HG03045 (cell line): ENCODE measurements around the gene CCL2.

Source experiments
- ATAC-seq: cut with Tn5 transposase; IDR thresholded peaks from one replicate; pipeline ENCODE4 v1.9.1; 2021; ENCODE audit warnings: mild to moderate bottlenecking, moderate library complexity; ENCODE audit not compliant: unreplicated experiment

The CCL2 gene

DNA sequence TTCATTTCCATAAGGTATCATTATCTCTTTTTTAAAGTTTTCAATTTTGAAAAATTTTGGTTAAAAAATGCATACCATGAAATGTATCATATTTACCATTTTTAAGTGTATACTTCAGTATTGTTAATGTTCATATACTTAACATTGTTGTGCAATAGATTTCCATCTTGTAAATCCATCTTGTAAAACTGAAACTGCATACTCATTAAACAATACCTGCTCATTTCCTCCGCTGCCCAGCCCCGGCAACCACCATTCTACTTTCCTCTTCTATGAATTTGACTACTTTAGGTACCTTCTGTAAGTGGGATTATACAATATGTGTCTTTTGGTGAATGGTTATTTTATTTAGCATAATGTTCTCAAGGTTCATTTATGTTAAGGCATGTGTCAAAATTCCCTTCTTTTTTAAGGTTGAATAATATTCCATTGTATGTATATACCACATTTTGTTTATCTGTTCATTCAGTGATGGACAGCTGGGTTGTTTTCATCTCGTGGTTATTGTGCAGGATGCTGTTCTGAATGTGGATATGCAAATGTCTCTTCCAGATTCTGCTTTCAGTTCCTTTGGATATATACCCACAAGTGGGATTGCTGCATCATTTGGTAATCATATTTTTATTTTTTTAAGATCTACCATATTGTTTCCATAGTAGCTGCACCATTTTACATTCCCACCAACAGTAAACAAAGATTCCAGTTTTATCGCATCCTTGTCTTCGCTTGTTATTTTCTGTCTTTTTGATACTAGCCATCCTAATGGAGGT, 6.7 kb downstream of the CCL2 start:
- ATAC-seq: no peak

DNA sequence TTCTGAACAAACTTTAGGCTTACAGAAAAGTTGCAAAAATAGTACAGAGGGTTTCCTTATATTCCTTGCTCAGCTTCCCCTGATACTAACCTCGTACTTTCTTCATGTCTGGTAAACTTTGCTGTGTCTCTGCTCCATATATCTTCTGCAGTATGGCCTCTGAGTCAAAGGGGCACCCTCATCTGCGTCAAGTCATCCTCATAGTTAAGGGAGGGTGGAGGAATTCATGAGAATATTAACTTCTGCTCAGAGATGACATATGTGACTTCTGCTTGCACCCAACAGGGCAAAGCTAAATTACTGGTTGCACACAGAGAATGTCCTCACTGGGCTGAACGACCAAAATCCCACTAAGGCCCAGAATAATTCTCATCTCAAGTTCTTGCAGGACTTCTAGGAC, 10.6 kb downstream of the CCL2 start:
- no peak for ATAC-seq

DNA sequence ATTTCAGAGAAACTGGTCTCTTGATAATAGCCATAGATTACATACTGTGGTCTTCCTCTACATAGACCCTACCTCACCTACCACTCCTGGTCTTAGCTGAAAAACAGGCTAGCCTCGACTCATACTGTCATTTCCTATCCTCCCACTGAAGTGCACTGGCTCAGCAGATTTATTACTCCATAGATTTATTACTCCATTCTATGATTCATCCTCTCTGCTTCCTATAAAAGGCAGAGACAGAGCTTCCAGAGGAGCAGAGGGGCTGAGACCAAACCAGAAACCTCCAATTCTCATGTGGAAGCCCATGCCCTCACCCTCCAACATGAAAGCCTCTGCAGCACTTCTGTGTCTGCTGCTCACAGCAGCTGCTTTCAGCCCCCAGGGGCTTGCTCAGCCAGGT, 14.9 kb downstream of the CCL2 start, which contains the start of gene CCL7:
CCL7 (plus strand) TSS at position 253 of the 400 bp plus-strand sequence; CDS start at position 323, 70 bp downstream.
- no peak for ATAC-seq

DNA sequence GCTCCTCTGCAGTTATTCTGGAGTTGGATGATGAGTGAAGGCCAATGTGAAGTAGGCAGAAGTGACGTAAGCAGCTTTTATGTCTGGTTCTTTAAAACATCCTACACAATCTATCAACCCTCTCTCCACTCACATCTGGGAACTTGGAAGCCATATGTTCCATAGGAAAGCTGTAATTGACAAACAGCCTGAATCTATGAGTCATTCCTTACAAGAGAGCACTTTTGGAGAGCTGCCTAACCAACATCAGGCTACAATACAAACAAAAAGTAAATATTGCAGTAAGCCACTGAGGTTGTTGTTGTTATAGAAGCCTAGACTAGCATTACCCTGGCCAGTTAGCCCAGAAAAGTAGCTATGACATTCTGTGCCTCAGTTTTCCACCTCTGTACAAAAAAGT, 20.8 kb downstream of the CCL2 start:
- ATAC-seq: no peak

DNA sequence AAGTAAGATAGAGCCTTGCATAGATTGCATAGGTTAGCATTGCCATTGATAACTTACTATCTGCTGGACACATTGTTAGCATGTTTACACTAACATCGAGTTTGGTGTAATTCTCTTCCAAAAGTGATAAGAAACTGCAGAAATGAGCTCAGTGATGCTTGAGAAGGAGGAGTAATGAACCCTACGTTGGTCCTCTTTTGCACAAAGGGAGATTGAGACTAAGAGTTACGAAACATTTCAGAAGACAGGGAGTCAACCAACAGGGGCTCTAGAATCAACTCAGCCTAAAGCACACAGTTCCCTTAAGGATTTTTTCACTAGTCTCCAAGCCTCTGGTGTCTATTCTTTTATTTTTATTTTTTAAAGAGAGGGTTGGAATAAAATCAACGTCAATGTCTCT, 21.7 kb downstream of the CCL2 start:
- no peak for ATAC-seq

DNA sequence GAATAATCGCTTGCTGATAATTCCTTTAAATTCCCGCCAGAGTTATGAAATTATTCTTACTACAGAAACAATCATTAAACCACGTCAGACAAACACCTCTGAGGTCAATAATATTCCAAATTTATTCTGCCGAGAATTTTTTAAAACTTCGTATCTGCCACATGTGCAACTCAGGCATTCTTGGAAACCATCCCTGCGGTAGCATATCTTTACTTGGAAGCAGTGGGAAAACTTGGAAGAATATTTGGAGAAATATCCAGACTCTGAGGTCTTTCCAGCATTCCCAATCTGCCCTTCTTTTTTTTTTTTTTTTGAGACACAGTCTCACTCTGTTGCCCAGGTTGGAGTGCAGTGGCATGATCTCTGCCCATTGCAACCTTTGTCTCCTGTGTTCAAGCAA, 28.5 kb downstream of the CCL2 start:
- ATAC-seq: no peak

DNA sequence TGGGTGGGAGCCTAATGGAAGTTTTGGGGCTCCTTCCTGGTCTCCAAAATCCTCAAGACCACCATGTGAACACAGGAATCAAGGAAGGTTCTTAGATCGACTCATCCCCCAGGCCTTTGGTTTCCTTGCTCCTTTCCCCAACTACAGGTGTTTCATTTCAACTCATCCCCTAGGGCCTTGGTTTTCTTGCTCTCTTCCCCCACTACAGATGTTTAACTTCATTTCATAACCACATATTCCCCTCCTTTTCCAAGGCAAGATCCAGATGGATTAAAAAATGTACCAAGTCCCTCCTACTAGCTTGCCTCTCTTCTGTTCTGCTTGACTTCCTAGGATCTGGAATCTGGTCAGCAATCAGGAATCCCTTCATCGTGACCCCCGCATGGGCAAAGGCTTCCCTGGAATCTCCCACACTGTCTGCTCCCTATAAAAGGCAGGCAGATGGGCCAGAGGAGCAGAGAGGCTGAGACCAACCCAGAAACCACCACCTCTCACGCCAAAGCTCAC, 30.3 kb downstream of the CCL2 start, which contains the start of gene CCL11:
CCL11 (plus strand) TSS at position 457 of the 507 bp plus-strand sequence. CDS start 67 bp downstream, outside the sequence.
- ATAC-seq: no peak

DNA sequence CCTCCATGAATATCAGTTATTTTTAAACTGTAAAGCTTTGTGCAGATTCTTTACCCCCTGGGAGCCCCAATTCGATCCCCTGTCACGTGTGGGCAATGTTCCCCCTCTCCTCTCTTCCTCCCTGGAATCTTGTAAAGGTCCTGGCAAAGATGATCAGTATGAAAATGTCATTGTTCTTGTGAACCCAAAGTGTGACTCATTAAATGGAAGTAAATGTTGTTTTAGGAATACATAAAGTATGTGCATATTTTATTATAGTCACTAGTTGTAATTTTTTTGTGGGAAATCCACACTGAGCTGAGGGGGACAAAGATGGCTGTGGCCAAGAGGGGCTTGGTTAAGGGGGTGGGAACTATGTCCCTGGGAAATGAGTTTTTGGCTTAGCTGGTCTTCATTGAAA, 32.8 kb downstream of the CCL2 start:
- ATAC-seq: no peak

DNA sequence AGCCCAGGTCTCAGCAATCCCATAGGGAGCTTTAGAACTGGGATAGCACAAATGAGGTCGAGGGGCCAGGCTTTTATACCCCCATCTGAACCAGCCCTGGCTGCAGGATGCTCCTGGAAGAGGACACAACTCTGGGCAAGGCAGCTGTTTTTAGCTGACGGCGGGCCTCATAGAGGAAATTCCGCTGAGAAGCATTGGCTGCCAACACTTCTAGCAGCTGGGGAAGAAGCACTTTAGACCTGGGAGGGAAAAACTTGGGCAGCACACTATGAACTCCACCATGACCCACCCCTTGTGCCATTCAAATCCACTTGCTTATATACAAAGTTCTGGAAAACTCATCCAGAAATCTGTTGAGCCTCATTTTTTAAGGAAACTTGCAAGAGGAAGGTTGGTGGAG, 35.5 kb downstream of the CCL2 start:
- no peak for ATAC-seq

DNA sequence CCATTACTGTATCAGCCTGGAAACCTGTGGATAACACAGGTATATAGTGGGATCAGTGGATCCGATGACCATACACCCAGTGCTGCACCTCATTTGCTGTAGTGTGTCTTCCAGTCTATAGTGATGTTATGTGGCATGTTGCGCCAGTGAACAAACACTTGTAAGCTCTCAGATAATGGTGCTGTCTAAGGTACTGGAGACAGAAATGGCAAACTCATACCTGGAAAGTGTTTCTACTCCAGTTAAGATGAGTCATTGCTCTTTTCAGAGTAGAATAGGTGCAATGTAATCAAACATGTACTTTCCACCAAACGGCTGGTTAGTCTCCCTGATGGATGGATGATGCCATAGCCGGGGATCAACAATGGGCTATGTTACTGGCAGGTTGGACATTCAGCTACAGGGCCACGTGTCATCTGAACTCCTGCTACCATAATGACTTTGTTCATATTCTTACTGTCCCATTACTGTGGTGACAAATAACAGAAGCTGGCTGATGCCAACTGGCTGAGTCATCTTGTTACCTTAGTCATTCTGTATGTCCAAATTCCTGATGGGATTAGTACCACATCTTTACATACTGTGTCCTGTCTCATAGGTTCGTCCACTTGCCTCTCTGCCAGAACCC, 36.8 kb downstream of the CCL2 start:
- no peak for ATAC-seq

DNA sequence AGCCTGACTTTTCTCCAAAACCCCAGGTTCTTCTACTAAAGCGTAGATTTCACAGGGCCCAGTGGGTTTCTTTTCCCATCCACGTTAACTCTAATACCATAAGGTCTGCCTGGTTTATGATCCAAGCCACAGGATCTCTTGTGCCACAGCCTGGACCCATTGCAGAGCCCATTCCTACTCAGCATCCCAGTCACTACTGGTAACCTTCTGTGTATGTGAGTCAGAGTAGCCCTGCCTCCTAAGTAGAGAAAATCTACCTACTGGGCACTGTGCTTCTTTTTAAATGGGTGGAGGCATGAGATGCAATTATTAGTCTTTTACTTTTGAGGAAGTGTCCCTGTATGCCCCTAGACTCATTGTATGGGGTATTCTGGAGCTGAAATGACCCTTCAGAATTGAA, 43.9 kb downstream of the CCL2 start:
- no peak for ATAC-seq

DNA sequence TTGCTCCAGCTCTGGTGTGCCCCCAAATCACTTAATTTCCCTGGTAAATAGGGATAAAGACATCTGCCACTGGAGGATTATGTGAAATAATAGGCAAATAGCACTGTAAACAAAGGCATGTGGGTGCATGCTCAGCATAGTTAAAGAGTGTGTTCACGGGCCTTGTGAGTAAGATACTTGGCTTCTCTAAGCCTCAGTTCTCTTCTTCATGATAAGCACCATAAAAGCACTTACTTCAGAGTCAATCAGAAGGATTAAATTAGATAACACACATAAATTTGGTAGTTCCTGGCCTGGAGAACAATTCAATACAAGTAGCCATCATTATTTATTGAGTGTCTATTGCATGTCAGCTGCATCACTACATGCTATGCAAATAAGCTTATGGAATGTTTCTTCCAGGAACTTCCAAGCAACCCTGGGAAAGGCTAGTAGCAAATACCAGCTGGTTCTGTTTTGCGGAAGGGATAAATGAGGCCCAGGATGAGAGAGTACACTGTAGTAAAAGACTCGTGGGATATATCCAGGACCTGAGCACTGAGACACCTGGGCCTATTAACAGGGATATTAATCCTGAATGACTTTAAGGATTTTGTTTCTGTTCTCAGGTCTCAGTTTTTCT, 45.0 kb downstream of the CCL2 start:
- ATAC-seq: no peak

DNA sequence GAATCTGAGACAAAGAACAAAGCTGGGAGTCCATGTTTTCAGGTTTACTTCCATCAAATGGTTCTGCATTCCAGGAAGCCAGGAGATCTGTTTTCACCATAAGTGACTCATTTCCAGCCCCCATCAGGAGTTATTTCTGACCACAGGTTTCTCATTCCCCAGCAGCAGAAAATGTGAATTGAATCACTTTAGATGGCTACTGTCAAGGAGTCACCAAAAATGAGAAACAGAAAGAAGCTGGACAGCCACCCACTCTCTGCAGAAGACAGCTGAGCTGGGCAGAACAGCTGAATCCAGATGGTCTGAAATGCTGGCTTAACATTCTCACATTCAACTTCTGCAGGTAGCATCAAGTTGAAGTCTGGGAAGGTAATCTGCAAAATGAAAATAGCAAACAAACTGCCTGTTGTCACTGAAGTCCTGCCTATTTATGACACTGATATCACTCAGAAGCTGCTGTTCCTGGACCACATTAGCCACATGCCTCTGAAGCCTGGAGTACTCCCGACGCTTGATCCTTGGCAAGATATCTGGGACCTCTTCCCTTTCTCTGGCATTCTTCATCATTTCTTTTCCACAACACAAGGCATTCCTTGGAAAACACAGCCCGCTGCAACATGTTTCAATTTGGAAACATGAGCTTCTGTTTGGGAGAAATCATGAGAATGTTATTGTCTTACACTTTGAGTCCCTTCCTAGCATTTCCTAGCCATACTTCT, 45.7 kb downstream of the CCL2 start:
- no peak for ATAC-seq

DNA sequence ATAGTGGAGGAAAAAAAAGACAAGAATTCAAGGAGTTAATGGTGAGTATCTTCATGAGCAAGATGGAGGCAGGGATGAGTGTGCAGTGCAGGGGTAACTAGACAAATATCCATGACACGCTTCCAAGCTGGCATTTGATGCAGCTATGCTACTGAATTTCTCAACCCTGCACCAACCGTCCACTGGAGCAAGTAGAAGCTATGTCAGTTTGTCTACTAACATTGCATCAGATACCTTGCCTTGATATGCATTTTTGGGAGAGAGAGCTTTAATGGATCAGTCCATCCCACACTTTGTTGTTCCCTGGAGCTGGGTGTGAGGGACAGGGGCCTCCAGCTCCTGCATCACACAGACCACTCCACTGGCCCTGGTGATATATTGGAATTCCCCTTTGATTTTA, 46.9 kb downstream of the CCL2 start:
- no peak for ATAC-seq

DNA sequence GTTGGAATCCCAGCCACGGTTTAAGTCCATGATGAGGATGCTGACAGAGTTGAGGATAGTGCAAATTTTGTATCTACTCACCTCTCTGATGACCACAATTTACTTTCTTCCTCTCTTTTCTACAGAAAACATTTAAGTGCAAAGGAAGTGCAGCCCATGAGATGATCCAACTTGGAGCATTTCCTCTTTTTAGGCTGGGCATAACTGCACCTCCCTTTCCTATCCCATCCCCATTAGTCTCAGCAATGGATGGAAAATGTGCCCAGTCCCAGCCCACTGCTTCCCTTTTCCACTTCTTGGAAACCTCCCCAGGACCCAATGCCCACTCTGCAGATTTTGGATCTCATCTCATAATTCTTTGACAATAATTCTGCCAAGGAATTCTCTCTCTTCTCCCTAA, 47.6 kb downstream of the CCL2 start:
- no peak for ATAC-seq

DNA sequence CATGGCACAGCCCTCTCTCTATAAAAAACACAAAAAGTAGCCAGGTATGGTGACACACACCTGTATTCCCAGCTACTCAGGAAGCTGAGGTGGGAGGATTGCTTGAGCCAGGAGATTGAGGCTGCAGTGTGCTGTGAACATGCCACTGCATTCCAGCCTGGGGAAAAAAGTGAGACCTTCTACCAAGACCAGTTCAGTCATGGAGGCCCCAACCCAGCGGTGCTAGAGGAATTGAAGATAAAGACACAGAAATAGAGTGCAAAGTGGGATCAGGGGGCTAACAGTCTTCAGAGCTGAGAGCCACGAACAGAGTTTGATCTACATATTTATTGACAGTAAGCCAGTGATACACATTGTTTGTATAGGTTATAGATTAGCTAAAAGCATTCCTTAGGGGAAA, 48.5 kb downstream of the CCL2 start:
- ATAC-seq: no peak

DNA sequence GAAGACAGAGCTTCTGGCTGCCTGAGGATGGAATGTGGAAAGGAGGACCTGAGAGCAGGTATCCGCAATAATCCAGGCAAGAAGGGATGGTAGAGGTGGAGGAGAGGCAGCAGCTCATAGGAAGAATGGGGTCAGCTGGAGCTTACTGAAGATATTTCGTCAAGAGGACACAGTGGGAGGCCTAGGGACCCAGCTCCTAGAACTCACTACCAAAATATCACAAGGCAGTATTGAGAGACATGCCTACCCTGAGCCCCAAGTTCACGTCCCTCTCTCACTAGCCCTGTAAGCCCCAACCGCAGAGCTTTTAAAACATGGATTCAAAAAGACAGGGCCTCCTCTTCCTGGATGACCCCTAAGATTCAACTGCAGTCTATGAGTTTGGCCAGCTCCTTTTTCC, 50.0 kb downstream of the CCL2 start:
- ATAC-seq: no peak

DNA sequence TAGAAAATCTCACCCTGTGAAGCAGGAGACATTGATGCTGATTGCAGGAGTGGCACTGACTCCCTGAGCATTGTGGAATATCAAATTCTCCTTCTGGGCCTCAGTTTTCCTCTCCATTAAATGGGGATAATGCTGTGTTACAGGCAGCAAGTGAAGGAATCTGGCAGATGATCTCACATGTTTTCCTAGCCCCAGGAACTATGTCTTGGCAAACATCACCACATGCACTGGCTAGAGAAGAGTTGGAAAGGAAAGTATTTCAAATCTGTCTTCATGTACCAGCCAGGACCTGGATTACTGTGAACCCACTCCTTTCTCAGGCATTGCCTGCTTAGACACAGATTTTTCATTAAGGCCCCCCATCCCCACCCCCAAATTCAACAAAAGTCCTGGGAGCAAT, 50.5 kb downstream of the CCL2 start:
- ATAC-seq: no peak

DNA sequence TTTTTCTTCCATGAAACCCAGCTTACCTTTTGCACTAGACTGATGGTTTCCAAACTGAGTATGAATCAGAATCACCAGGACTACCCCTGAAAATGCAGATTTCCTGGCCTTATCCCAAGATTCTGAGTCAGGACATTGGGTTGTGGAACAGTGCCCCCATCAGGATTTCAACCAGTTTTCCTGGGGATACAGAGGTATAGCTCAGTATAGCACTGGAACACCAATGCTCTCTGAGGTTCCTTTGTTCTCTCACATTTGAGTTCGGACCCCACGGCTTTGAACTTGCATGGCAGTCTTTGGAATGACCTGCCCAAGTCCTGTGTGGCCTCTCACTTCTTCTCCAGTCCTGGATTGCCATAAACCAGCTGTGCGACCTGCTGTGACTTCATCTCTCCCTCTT, 51.4 kb downstream of the CCL2 start:
- no peak for ATAC-seq
